GM23248 (cell line): ENCODE measurements around the gene RAB13. TPM values are rescaled to one million over a fixed set of nuclear protein-coding genes. Genes with fewer than 3 reads are reported as not detected.
A peak's percentile ranks its signal among the peaks of the same experiment; 100 is the strongest.

Experiments used
- DNase-seq: peaks from one replicate; pipeline ENCODE4 v3.0.0-alpha.2; 2015
- H2AFZ ChIP-seq: fragments of 200-600 bp; sonication (generic); 2 replicates; pipeline ENCODE4 v1.6.1; 2016; ENCODE audit warnings: antibody characterized with exemption
- H3F3A ChIP-seq: fragments of 200-600 bp; sonication (generic); 2 replicates; pipeline ENCODE4 v1.6.1; 2016; ENCODE audit warnings: mild to moderate bottlenecking, antibody characterized with exemption, mixed run types; ENCODE audit not compliant: insufficient read depth
- H3K27ac ChIP-seq: fragments of 200-600 bp; sonication (generic); 2 replicates; pipeline ENCODE4 v1.5.1; 2016; ENCODE audit warnings: mild to moderate bottlenecking
- H3K27me3 ChIP-seq: fragments of 200-600 bp; sonication (generic); replicated peaks from 2 replicates; pipeline ENCODE4 v1.6.1; 2016; ENCODE audit warnings: mild to moderate bottlenecking; ENCODE audit not compliant: insufficient read depth
- H3K36me3 ChIP-seq: fragments of 200-600 bp; sonication (generic); 2 replicates; pipeline ENCODE4 v1.6.1; 2016; ENCODE audit warnings: low read depth, mild to moderate bottlenecking
- H3K4me1 ChIP-seq: fragments of 200-600 bp; sonication (generic); 2 replicates; pipeline ENCODE4 v1.6.1; 2016; ENCODE audit warnings: mild to moderate bottlenecking; ENCODE audit not compliant: insufficient read depth
- H3K4me2 ChIP-seq: fragments of 200-600 bp; sonication (generic); one replicate; pipeline ENCODE4 v1.6.1; 2016; ENCODE audit warnings: mild to moderate bottlenecking; ENCODE audit not compliant: unreplicated experiment
- H3K4me3 ChIP-seq: fragments of 200-600 bp; sonication (generic); 2 replicates; pipeline ENCODE4 v1.5.1; 2016; ENCODE audit warnings: mild to moderate bottlenecking
- H3K79me2 ChIP-seq: fragments of 200-600 bp; sonication (generic); 2 replicates; pipeline ENCODE4 v1.6.1; 2016; ENCODE audit warnings: mild to moderate bottlenecking; ENCODE audit not compliant: insufficient read depth
- H3K9ac ChIP-seq: fragments of 200-600 bp; sonication (generic); 2 replicates; pipeline ENCODE4 v1.6.1; 2016; ENCODE audit warnings: mild to moderate bottlenecking
- H3K9me2 ChIP-seq: fragments of 200-600 bp; sonication (generic); 2 replicates; pipeline ENCODE4 v1.6.1; 2016; ENCODE audit warnings: mixed run types, mild to moderate bottlenecking, moderate library complexity; ENCODE audit not compliant: insufficient read depth
- H3K9me3 ChIP-seq: fragments of 200-600 bp; sonication (generic); one replicate; pipeline ENCODE4 v1.6.1; 2017; ENCODE audit warnings: low read depth
- H4K20me1 ChIP-seq: fragments of 200-600 bp; sonication (generic); 2 replicates; pipeline ENCODE4 v1.6.0; 2016; ENCODE audit not compliant: insufficient read depth
- EZH2 ChIP-seq: fragments of 200-600 bp; sonication (generic); IDR thresholded peaks from 2 replicates; pipeline ENCODE4 v1.6.1; 2018; ENCODE audit warnings: antibody characterized with exemption, mild to moderate bottlenecking; ENCODE audit not compliant: insufficient read depth, poor library complexity, severe bottlenecking
- EZH2phosphoT487 ChIP-seq: fragments of 200-600 bp; sonication (generic); IDR thresholded peaks from 2 replicates; pipeline ENCODE4 v1.6.1; 2018; ENCODE audit warnings: antibody characterized with exemption, moderate library complexity, mild to moderate bottlenecking, low read depth; ENCODE audit not compliant: insufficient read depth
- WGBS, 2 experiments: methylation state at CpG; one replicate each; pipeline ENCODE4 v1.1.6; 2015 to 2017; ENCODE audit warnings: low lambda C conversion rate in 2 of 2, low coverage in 1 of 2; ENCODE audit errors: missing lambda C conversion rate in 2 of 2; 5-methylcytosine and 5-hydroxymethylcytosine counted together
- in situ Hi-C: fragments of 300-500 bp; cut with MboI; formaldehyde crosslinking; loops from 2 replicates; pipeline ENCODE4 v1.15.0; 2020
- polyA plus RNA-seq: library from polyadenylated mRNA; unstranded; fragments of >200 nt; fragmentation: Nextera tagmentation; extraction: Ambion mirVana; gene quantifications from 2 replicates; pipeline ENCODE4 v1.2.1, GENCODE V29; 2016
- total RNA-seq: library from RNA; depleted of rRNA; stranded (reverse); fragments of >200 nt; shearing (Covaris generic); gene quantifications from 2 replicates; pipeline ENCODE4 v1.2.3, GENCODE V29; 2014

RAB13 gene
- total and polyA plus RNA-seq, 2 experiments from 2014 or later = 29.5 to 137 TPM

DNA sequence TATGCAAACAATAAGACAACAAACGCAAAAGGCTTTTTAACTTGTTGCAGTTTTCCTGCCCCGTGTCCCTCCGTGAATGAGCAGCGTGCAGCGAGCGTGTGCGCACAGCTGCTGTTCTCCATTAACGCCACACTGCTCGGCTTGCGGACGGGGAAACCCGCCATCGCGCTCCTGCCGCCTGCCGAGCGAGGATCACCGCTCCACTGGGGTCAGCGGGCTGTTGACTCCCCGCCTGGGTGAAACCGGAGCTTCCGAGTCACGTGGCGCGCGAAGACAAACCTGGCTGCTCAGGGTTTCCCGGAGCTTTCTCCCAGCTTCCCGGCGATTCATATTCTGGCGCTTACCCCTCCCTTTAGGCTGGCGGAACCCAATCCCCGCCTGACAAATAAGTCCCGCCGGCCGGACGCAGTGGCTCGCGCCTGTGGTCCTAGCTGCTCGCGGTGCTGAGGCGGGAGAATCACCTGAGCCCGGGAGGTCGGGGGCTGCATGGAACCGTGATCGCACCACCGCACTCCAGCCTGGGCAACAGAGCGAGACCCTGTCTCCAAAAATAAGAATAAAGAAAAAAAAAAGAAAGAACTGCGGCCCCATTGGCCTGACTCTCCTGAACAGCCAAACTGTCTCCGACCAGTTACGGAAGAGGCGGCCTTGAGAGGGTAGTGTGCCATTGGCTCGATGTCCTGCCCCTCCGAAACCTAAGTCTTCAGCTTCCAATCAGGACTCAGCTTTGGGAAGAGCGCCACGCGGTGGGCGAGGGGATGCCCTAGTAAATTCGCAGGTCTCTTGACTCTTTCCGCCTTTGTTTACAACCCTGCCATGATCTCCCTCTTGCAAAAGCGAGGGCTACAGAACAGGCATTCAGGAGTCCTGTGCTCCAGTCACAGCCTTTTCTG, 18.8 kb downstream of the RAB13 start, which contains the start of gene CREB3L4:
Gene CREB3L4, plus strand, starts transcription at position 796 of the 893 bp plus-strand sequence. CDS start 624 bp downstream, outside the sequence.
- Histone ChIP-seq H2AFZ (peak within 1 kb of the TSS; percentile 94), H3K4me1 (peaks cover 21% of the 10 kb centered on the region), H3F3A (peaks cover 17% of the 10 kb centered on the region), H3K27me3 (no peaks in the 10 kb centered on the region), H3K36me3 (no peaks in the 10 kb centered on the region), H3K9me3 (no peaks in the 10 kb centered on the region), H3K4me2 (peak within 1 kb of the TSS; percentile 96), H3K27ac (peak within 1 kb of the TSS; percentile 87), H3K79me2 (peaks cover 34% of the 10 kb centered on the region), H3K4me3 (peak within 1 kb of the TSS; percentile 91), H3K9ac (peak within 1 kb of the TSS; percentile 85), H4K20me1 (no peaks in the 10 kb centered on the region), H3K9me2 (no peaks in the 10 kb centered on the region)
- TF ChIP-seq EZH2phosphoT487 = no peak
- no peak for TF ChIP-seq EZH2
- WGBS, 2 experiments = 1 to 2% methylated on average over 60 of the region's 60 CpGs
- in situ Hi-C loops = no loop called here
- DNase-seq = peak; percentile 98

DNA sequence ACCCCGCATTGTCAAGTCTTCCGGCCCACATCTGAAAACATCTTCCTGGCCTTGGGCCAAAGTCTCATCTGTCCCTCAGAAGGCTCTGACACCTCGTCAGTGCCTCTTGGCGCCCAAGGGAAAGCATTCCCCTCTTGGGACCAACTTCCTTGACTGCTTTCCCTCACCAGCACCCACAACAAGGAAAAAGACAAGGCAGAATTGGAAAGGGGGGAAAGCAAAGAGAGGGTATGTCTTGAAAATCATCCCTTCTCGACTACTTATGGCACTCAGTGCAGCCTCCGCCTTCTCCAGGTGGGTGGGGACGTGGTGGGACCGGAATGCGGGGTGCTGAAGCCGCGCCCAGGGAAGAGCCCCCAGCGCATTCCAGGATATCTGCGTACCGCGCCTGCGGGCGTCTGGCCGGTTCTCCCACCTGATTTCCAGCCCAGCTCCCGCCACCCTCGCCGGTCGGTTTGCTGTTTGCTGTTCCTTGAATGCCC, 22.2 kb downstream of the RAB13 start:
- peak overlapping the region; percentile 81 for H3K27ac ChIP-seq
- H3K27me3 ChIP-seq = no peaks in the 10 kb centered on the region
- DNase-seq = peak; percentile 58
- H3K9ac ChIP-seq = peak overlapping the region; percentile 88
- peak overlapping the region; percentile 77 for H3K4me3 ChIP-seq
- peaks cover 22% of the 10 kb centered on the region for H3F3A ChIP-seq
- peak overlapping the region; percentile 75 for H2AFZ ChIP-seq
- H3K9me2 ChIP-seq = no peaks in the 10 kb centered on the region
- H3K36me3 ChIP-seq = no peaks in the 10 kb centered on the region
- H3K9me3 ChIP-seq = no peaks in the 10 kb centered on the region
- peak overlapping the region; percentile 94 for H3K4me2 ChIP-seq
- peaks cover 47% of the 10 kb centered on the region for H3K79me2 ChIP-seq
- in situ Hi-C loops = no loop called here
- no peaks in the 10 kb centered on the region for H4K20me1 ChIP-seq
- TF ChIP-seq EZH2 = no peak
- no peak for TF ChIP-seq EZH2phosphoT487
- H3K4me1 ChIP-seq = peaks cover 21% of the 10 kb centered on the region
- WGBS, 2 experiments = 3 to 4% methylated on average over 22 of the region's 22 CpGs

DNA sequence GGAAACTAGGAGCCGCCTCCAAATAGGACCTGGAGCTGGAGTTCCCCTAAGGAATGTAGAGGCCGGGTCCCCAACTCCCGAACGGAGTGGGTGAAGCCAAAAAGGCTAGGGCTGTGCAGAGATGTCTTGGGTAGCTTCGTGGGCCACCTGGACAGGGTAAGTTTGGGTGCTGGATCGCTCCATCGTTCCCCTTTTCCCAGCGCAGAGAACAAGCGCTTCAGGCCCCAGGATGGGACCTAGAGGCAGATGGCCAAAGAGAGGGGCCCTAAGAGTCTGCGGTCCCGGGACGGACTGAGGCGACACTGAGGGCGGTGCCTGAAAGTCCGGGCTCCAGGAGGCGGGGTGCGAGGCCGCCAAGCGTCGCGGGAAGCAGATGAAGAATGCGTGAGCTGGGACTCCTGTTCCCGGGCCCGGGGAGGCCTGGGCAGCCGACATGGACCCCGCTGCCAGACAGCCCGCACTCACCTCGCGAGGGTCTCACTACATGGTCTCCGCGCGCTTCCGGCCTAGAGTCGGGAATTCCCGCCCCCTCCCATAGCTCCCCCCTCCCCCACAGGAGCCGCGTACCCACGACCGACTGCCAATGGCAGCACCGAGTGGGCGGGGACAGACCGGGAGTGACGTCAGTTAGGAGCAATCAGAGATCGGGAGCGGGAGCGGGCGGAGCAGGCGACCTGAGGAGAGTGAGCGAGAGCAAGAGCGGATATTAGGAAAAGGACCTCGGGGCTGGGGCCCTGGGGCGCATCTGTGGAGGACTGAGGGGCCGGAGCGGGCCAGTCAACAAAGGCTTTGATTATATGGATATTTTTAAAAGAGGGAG, 22.9 kb downstream of the RAB13 start, which contains the start of gene SLC39A1:
Gene SLC39A1, minus strand, starts transcription at position 508 of the 820 bp plus-strand sequence. CDS start 822 bp downstream, outside the sequence.
- Histone ChIP-seq H2AFZ (peak within 1 kb of the TSS; percentile 75), H3K9me2 (no peaks in the 10 kb centered on the region), H3K36me3 (no peaks in the 10 kb centered on the region), H3K79me2 (peaks cover 48% of the 10 kb centered on the region), H3K9me3 (no peaks in the 10 kb centered on the region), H3F3A (peaks cover 22% of the 10 kb centered on the region), H3K27ac (peak within 1 kb of the TSS; percentile 81), H3K4me2 (peak within 1 kb of the TSS; percentile 94), H4K20me1 (no peaks in the 10 kb centered on the region), H3K9ac (peak within 1 kb of the TSS; percentile 88), H3K4me1 (peaks cover 16% of the 10 kb centered on the region), H3K4me3 (peak within 1 kb of the TSS; percentile 77), H3K27me3 (no peaks in the 10 kb centered on the region)
- peak; percentile 98 for DNase-seq
- TF ChIP-seq EZH2phosphoT487 (no peak), EZH2 (no peak)
- whole genome bisulfite sequencing, 2 experiments = 1% methylated on average over 43 to 53 of the region's 54 CpGs
- in situ Hi-C loops = no loop called here
